GM18498 (cell line): Measurements from ENCODE around the gene PTPRG.
A peak's percentile ranks its signal among the peaks of the same experiment; 100 is the strongest.
"Not testable (repeated sequence)": the region's sequence is repeated elsewhere in the genome, so short reads cannot be mapped to it uniquely, and the experiment has no call there.

Experiments used
- ATAC-seq: cut with Tn5 transposase; IDR thresholded peaks from one replicate; pipeline ENCODE4 v1.9.1; 2021; ENCODE audit warnings: mild to moderate bottlenecking, moderate library complexity; ENCODE audit not compliant: unreplicated experiment

PTPRG gene

GRCh38 chr3:61561374-61562041 lies at the start of gene PTPRG:
PTPRG (plus strand) TSS chr3:61561571; CDS start chr3:61562288, 717 bp downstream.
- peak; percentile 59 for ATAC-seq

- no peak for ATAC-seq
Measured at GRCh38 chr3:61518590-61518989, 42.8 kb upstream of the PTPRG start.

- peak; percentile 96 for ATAC-seq
Measured at GRCh38 chr3:61520966-61521628, 40.3 kb upstream of the PTPRG start.

GRCh38 chr3:61522060-61522459 lies 39.3 kb upstream of the PTPRG start:
- ATAC-seq = no peak

GRCh38 chr3:61522626-61523025 lies 38.7 kb upstream of the PTPRG start:
- ATAC-seq = no peak

- ATAC-seq = no peak
Measured at GRCh38 chr3:61524933-61525332, 36.4 kb upstream of the PTPRG start.

- no peak for ATAC-seq
Measured at GRCh38 chr3:61526308-61526707, 35.1 kb upstream of the PTPRG start.

- no peak for ATAC-seq
Measured at GRCh38 chr3:61527011-61527410, 34.4 kb upstream of the PTPRG start.

GRCh38 chr3:61530355-61530754 lies 31.0 kb upstream of the PTPRG start:
- no peak for ATAC-seq

GRCh38 chr3:61531528-61531927 lies 29.8 kb upstream of the PTPRG start:
- ATAC-seq = no peak

- ATAC-seq = no peak
Measured at GRCh38 chr3:61532739-61533500, 28.5 kb upstream of the PTPRG start.

GRCh38 chr3:61535826-61536225 lies 25.5 kb upstream of the PTPRG start:
- no peak for ATAC-seq

GRCh38 chr3:61537366-61537765 lies 24.0 kb upstream of the PTPRG start:
- ATAC-seq = no peak

- no peak for ATAC-seq
Measured at GRCh38 chr3:61538486-61538885, 22.9 kb upstream of the PTPRG start.

- ATAC-seq = no peak
Measured at GRCh38 chr3:61541694-61542093, 19.7 kb upstream of the PTPRG start.

GRCh38 chr3:61545716-61546115 lies 15.7 kb upstream of the PTPRG start:
- ATAC-seq = no peak

- no peak for ATAC-seq
Measured at GRCh38 chr3:61547625-61548024, 13.7 kb upstream of the PTPRG start.

- not testable (repeated sequence) for ATAC-seq
Measured at GRCh38 chr3:61552704-61553103, 8.7 kb upstream of the PTPRG start.

GRCh38 chr3:61559136-61559731 lies 2.1 kb upstream of the PTPRG start:
- no peak for ATAC-seq

- ATAC-seq = peak; percentile 44
Measured at GRCh38 chr3:61560517-61561373, 626 bp upstream of the PTPRG start.
